MM.1S (cell line): ENCODE data around the gene SPHKAP.

Experiments
- EZH2 ChIP-seq: fragments of 300-600 bp; sonication (generic); optimal IDR thresholded peaks from 2 replicates; pipeline ENCODE3; 2017; ENCODE audit warnings: low read depth, mild to moderate bottlenecking, antibody characterized with exemption, low read length, mixed read lengths
- EZH2phosphoT487 ChIP-seq: fragments of 300-600 bp; sonication (generic); IDR thresholded peaks from 2 replicates; pipeline ENCODE4 v1.6.1; 2018; ENCODE audit warnings: antibody characterized with exemption, low read length
- TF ChIP-seq, protein P1 (sequence below): fragments of 300-600 bp; sonication (generic); IDR thresholded peaks from 2 replicates; pipeline ENCODE4 v1.5.1; 2016; ENCODE audit warnings: antibody characterized with exemption, low read length, mixed read lengths

DNA sequence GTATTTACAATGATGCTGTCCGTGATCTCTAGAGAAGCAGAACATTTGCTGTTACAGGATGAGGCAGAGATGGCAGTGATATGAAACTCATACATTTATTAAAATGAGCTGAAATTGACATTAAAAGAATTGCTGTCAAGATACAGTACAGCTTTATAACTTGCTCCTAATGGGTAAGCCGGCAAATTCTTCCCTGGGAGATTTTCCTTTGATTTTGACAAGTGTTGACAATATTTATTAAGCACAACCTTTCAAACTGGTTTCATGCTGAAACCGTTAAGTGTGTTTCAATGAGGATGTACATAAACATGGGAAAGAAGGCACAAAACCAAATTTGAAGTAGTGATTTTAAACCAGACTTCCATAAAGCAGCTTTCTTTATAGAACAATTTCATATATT lies 45.5 kb downstream of the SPHKAP start:
- TF ChIP-seq, protein P1, sequence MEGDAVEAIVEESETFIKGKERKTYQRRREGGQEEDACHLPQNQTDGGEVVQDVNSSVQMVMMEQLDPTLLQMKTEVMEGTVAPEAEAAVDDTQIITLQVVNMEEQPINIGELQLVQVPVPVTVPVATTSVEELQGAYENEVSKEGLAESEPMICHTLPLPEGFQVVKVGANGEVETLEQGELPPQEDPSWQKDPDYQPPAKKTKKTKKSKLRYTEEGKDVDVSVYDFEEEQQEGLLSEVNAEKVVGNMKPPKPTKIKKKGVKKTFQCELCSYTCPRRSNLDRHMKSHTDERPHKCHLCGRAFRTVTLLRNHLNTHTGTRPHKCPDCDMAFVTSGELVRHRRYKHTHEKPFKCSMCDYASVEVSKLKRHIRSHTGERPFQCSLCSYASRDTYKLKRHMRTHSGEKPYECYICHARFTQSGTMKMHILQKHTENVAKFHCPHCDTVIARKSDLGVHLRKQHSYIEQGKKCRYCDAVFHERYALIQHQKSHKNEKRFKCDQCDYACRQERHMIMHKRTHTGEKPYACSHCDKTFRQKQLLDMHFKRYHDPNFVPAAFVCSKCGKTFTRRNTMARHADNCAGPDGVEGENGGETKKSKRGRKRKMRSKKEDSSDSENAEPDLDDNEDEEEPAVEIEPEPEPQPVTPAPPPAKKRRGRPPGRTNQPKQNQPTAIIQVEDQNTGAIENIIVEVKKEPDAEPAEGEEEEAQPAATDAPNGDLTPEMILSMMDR = no peak
- TF ChIP-seq EZH2 (no peak), EZH2phosphoT487 (no peak)
